Liver (tissue), 9 donors: ENCODE results near the gene CNNM2. TPM values are rescaled to one million over a fixed set of nuclear protein-coding genes. Genes with fewer than 3 reads are reported as not detected.

Experiments
- DNase-seq: peaks from one replicate; pipeline ENCODE4 v3.0.0-alpha.2; 2017; ENCODE audit warnings: low spot score
- H3K27ac ChIP-seq, 2 donors: one replicate each; pipeline ENCODE4 v1.7.0; 2013; ENCODE audit warnings: inconsistent platforms in 2 of 2, low read length in 2 of 2, control low read depth in 1 of 2, low read depth in 1 of 2, mild to moderate bottlenecking in 1 of 2
- H3K27me3 ChIP-seq, 4 donors: one replicate each; pipeline versions ENCODE4 v1.6.1 to v1.7.0; 2013; ENCODE audit warnings: low read length in 3 of 4, inconsistent platforms in 1 of 4, mild to moderate bottlenecking in 1 of 4, moderate library complexity in 1 of 4; ENCODE audit not compliant: control insufficient read depth in 4 of 4, insufficient read depth in 4 of 4
- H3K36me3 ChIP-seq, 4 donors: one replicate each; pipeline versions ENCODE4 v1.6.1 to v1.7.0; 2013; ENCODE audit warnings: low read length in 3 of 4, mild to moderate bottlenecking in 3 of 4, low read depth in 1 of 4, moderate library complexity in 1 of 4; ENCODE audit not compliant: control insufficient read depth in 4 of 4, insufficient read depth in 3 of 4
- H3K4me1 ChIP-seq, 4 donors: one replicate each; pipeline versions ENCODE4 v1.6.1 to v1.7.0; 2013; ENCODE audit warnings: low read length in 3 of 4, mild to moderate bottlenecking in 3 of 4, moderate library complexity in 1 of 4; ENCODE audit not compliant: control insufficient read depth in 4 of 4, insufficient read depth in 4 of 4
- H3K4me3 ChIP-seq, 3 donors: one replicate each; pipeline versions ENCODE4 v1.6.1 to v1.7.0; 2013; ENCODE audit warnings: low read length in 3 of 3, control low read depth in 1 of 3, low read depth in 1 of 3, mild to moderate bottlenecking in 1 of 3
- H3K9ac ChIP-seq, 2 donors: one replicate each; pipeline ENCODE4 v1.7.0; 2013; ENCODE audit warnings: low read length in 2 of 2, mild to moderate bottlenecking in 2 of 2, moderate library complexity in 2 of 2, control low read depth in 1 of 2, low read depth in 1 of 2
- H3K9me3 ChIP-seq, 4 donors: one replicate each; pipeline versions ENCODE4 v1.6.1 to v1.7.0; 2013; ENCODE audit warnings: low read length in 3 of 4; ENCODE audit not compliant: control insufficient read depth in 4 of 4
- ATF3 ChIP-seq: IDR thresholded peaks from 2 replicates; pipeline ENCODE4 v1.6.1; 2016; ENCODE audit warnings: antibody characterized with exemption
- CTCF ChIP-seq: fragments of 150-350 bp; IDR thresholded peaks from 2 replicates; pipeline ENCODE4 v1.5.1; 2017; ENCODE audit warnings: improper control_type of control experiment, low read depth, low read length; ENCODE audit not compliant: missing input control
- EGR1 ChIP-seq, 2 donors: IDR thresholded peaks; 2 replicates each; pipeline ENCODE4 v1.6.1; 2016 to 2018; ENCODE audit warnings: antibody characterized with exemption in 2 of 2, low read depth in 2 of 2
- FOXA1 ChIP-seq: IDR thresholded peaks from 2 replicates; pipeline ENCODE4 v1.6.1; 2016; ENCODE audit warnings: antibody characterized with exemption
- FOXA2 ChIP-seq: IDR thresholded peaks from 2 replicates; pipeline ENCODE4 v1.6.1; 2016; ENCODE audit warnings: antibody characterized with exemption
- GABPA ChIP-seq, 2 donors: IDR thresholded peaks in 1 of 2; conservative IDR thresholded peaks in 1 of 2; 2 replicates each; pipeline ENCODE4 v1.6.1; 2016; ENCODE audit warnings: antibody characterized with exemption in 2 of 2, mild to moderate bottlenecking in 1 of 2, moderate library complexity in 1 of 2
- HNF4A ChIP-seq, 2 donors: conservative IDR thresholded peaks; 2 replicates each; pipeline ENCODE4 v1.6.1; 2016; ENCODE audit warnings: antibody characterized with exemption in 2 of 2, mild to moderate bottlenecking in 2 of 2
- HNF4G ChIP-seq: IDR thresholded peaks from 2 replicates; pipeline ENCODE4 v1.6.1; 2016; ENCODE audit warnings: antibody characterized with exemption
- JUND ChIP-seq, 2 donors: IDR thresholded peaks; 2 replicates each; pipeline ENCODE4 v1.6.1; 2016; ENCODE audit warnings: antibody characterized with exemption in 2 of 2
- MAX ChIP-seq: IDR thresholded peaks from 2 replicates; pipeline ENCODE4 v1.6.1; 2016; ENCODE audit warnings: antibody characterized with exemption
- NR2F2 ChIP-seq: IDR thresholded peaks from 2 replicates; pipeline ENCODE4 v1.6.1; 2016; ENCODE audit warnings: antibody characterized with exemption
- RAD21 ChIP-seq, 2 donors: IDR thresholded peaks; 2 replicates each; pipeline ENCODE4 v1.6.1; 2016; ENCODE audit warnings: antibody characterized with exemption in 2 of 2, mild to moderate bottlenecking in 2 of 2
- REST ChIP-seq: IDR thresholded peaks from 2 replicates; pipeline ENCODE4 v1.6.1; 2016; ENCODE audit warnings: antibody characterized with exemption, mild to moderate bottlenecking
- RXRA ChIP-seq, 2 donors: IDR thresholded peaks; 2 replicates each; pipeline ENCODE4 v1.6.1; 2017 to 2018; ENCODE audit warnings: antibody characterized with exemption in 2 of 2, mild to moderate bottlenecking in 1 of 2
- SP1 ChIP-seq: IDR thresholded peaks from 2 replicates; pipeline ENCODE4 v1.6.1; 2018; ENCODE audit warnings: antibody characterized with exemption, mild to moderate bottlenecking
- TAF1 ChIP-seq: conservative IDR thresholded peaks from 2 replicates; pipeline ENCODE4 v1.6.1; 2016; ENCODE audit warnings: antibody characterized with exemption, mild to moderate bottlenecking
- YY1 ChIP-seq: IDR thresholded peaks from 2 replicates; pipeline ENCODE4 v1.6.1; 2016; ENCODE audit warnings: antibody characterized with exemption, mild to moderate bottlenecking
- ZBTB33 ChIP-seq: IDR thresholded peaks from 2 replicates; pipeline ENCODE4 v1.6.1; 2016; ENCODE audit warnings: antibody characterized with exemption
- WGBS: extraction: QIAGEN DNeasy Blood & Tissue Kit; methylation state at CpG from one replicate; pipeline ENCODE4 v1.1.7; 2013; 5-methylcytosine and 5-hydroxymethylcytosine counted together
- polyA plus RNA-seq, 2 donors: library from polyadenylated mRNA; stranded (reverse) in 1 of 2; unstranded in 1 of 2; fragments of 200-250 nt in 1 of 2; fragments of >200 nt in 1 of 2; fragmentation: Nextera tagmentation in 1 of 2; extraction: Ambion mirVana in 1 of 2; gene quantifications; one replicate each; pipeline versions ENCODE4 v1.2.1 to v1.2.3, GENCODE V29; 2013 to 2015
- total RNA-seq, 2 donors: library from RNA; depleted of rRNA; stranded (reverse); fragments of >200 nt; gene quantifications; one replicate each; pipeline ENCODE4 v1.2.3, GENCODE V29; 2014
- donor health status: healthy.
- donor health status: healthy.
- donor health status: healthy.
- donor health status: healthy.
- donor health status: healthy.

The CNNM2 gene
- total and polyA plus RNA-seq, 4 donors = 2.0 to 10.8 (median 6.9) TPM

GRCh38 chr10:102935505-102935904, 17.4 kb downstream of the CNNM2 start:
- H3K36me3 ChIP-seq = no peaks in the 10 kb centered on the region
- H3K4me3 ChIP-seq = no peak overlapping the region
- TF ChIP-seq RAD21 (IDR thresholded peaks at IDR 0.05) = no peak
- TF ChIP-seq NR2F2 = no peak
- no peak for TF ChIP-seq JUND (IDR thresholded peaks at IDR 0.05)
- TF ChIP-seq SP1 = no peak
- TF ChIP-seq ZBTB33 = no peak
- TF ChIP-seq MAX = no peak
- no peak for TF ChIP-seq EGR1 (IDR thresholded peaks at IDR 0.05; ENCODE audit: low read depth in 2 of 2)
- no peak for TF ChIP-seq REST
- TF ChIP-seq RXRA (IDR thresholded peaks at IDR 0.05) = no peak
- TF ChIP-seq TAF1 = no peak
- no peak for TF ChIP-seq YY1
- TF ChIP-seq CTCF = no peak
- TF ChIP-seq HNF4G = no peak
- no peak for TF ChIP-seq ATF3
- TF ChIP-seq HNF4A (conservative IDR thresholded peaks at IDR 0.05) = no peak
- no peak for TF ChIP-seq FOXA1
- TF ChIP-seq GABPA (IDR thresholded peaks at IDR 0.05 in 1 of 2, conservative IDR thresholded peaks at IDR 0.05 in 1 of 2) = no peak
- TF ChIP-seq FOXA2 = no peak
- no peaks in the 10 kb centered on the region for H3K27me3 ChIP-seq
- H3K27ac ChIP-seq = no peak overlapping the region
- H3K4me1 ChIP-seq = no peaks in the 10 kb centered on the region
- no peak for DNase-seq
- H3K9ac ChIP-seq = no peak overlapping the region
- no peaks in the 10 kb centered on the region for H3K9me3 ChIP-seq
- WGBS = 96% methylated on average over 4 of the region's 4 CpGs
